Astrocyte of the cerebellum (primary cell): ENCODE measurements around the gene DHX30.

Experiments used
- DNase-seq: peaks from one replicate; pipeline ENCODE4 v3.0.0-alpha.2; 2011; ENCODE audit warnings: low read depth
- H3K4me3 ChIP-seq: 2 replicates; pipeline ENCODE4 v1.5.1; 2011; ENCODE audit warnings: mild to moderate bottlenecking, low read depth, low read length, moderate library complexity
- in situ Hi-C: cut with HindIII; loops from 2 replicates; pipeline ENCODE4 v1.10.0; 2017; ENCODE audit warnings: low sequenced_read_pairs
- TF ChIP-seq, protein P1 (sequence below): IDR thresholded peaks from 2 replicates; pipeline ENCODE4 v1.5.1; 2012; ENCODE audit warnings: low read length, low read depth, moderate library complexity, mild to moderate bottlenecking; ENCODE audit errors: missing control alignments

Gene DHX30

DNA sequence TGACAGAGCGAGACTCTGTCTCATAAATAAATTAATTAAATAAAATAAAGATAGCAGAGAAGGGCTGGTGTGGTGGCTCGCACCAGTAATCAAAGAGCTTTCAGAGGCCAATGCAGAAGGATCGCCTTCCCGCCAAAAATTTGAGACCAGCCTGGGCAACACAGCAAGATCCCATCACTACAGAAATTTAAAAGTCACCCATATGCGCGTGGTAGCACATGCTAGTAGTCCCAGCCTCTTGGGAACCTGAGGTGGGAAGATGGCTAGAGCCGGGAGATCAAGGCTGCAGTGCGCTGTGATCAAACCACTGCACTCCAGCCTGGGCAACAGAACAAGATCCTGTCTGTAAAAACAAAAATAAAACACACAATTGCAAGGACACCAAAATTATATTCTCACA is 30.9 kb upstream of the DHX30 start:
- in situ Hi-C loops = no loop called here
- TF ChIP-seq, protein P1, sequence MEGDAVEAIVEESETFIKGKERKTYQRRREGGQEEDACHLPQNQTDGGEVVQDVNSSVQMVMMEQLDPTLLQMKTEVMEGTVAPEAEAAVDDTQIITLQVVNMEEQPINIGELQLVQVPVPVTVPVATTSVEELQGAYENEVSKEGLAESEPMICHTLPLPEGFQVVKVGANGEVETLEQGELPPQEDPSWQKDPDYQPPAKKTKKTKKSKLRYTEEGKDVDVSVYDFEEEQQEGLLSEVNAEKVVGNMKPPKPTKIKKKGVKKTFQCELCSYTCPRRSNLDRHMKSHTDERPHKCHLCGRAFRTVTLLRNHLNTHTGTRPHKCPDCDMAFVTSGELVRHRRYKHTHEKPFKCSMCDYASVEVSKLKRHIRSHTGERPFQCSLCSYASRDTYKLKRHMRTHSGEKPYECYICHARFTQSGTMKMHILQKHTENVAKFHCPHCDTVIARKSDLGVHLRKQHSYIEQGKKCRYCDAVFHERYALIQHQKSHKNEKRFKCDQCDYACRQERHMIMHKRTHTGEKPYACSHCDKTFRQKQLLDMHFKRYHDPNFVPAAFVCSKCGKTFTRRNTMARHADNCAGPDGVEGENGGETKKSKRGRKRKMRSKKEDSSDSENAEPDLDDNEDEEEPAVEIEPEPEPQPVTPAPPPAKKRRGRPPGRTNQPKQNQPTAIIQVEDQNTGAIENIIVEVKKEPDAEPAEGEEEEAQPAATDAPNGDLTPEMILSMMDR = no peak
- DNase-seq = no peak

DNA sequence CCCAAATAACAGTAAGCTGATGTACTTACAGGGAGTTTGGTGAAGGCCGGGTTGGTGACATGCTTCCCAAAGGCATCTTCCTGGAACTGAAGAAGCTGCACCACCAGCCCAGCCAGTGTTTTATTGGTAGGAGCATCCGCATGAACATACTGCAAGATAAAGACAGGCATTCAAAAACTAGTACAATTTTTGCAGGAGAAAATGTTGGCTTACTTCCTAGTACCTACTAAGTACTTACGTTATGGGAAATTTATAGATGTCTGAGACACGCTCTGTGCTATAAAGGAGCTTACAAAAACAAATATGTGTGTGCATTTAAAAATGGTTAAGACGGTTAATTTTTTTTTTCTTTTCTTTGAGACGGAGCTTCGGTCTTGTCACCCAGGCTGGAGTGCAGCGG is 30.1 kb upstream of the DHX30 start:
- TF ChIP-seq, protein P1 = no peak
- no peak overlapping the region for H3K4me3 ChIP-seq
- DNase-seq = no peak
- in situ Hi-C loops = no loop called here

More for the DNA sequence above, 30.9 kb upstream of the DHX30 start:
- no peak overlapping the region for H3K4me3 ChIP-seq

DNA sequence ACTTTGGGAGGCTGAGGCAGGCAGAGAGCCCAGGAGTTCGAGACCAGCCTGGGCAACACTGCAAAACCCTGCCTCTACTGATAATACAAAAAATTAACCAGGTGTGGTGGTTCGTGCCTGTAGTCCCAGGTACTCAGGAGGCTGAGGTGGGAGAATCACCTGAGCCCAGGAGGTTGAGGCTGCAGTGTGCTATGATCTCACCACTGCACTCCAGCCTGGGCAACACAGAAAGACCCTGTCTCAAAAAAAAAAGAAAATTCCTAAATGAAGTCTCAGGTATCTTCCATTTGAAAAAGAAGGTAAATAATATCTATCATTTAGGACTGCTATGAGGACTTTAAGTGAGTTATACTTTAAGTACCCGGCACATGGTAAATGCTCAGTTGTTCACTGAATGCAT is 24.2 kb upstream of the DHX30 start:
- in situ Hi-C loops = no loop called here
- no peak overlapping the region for H3K4me3 ChIP-seq
- TF ChIP-seq, protein P1 = no peak
- DNase-seq = no peak

DNA sequence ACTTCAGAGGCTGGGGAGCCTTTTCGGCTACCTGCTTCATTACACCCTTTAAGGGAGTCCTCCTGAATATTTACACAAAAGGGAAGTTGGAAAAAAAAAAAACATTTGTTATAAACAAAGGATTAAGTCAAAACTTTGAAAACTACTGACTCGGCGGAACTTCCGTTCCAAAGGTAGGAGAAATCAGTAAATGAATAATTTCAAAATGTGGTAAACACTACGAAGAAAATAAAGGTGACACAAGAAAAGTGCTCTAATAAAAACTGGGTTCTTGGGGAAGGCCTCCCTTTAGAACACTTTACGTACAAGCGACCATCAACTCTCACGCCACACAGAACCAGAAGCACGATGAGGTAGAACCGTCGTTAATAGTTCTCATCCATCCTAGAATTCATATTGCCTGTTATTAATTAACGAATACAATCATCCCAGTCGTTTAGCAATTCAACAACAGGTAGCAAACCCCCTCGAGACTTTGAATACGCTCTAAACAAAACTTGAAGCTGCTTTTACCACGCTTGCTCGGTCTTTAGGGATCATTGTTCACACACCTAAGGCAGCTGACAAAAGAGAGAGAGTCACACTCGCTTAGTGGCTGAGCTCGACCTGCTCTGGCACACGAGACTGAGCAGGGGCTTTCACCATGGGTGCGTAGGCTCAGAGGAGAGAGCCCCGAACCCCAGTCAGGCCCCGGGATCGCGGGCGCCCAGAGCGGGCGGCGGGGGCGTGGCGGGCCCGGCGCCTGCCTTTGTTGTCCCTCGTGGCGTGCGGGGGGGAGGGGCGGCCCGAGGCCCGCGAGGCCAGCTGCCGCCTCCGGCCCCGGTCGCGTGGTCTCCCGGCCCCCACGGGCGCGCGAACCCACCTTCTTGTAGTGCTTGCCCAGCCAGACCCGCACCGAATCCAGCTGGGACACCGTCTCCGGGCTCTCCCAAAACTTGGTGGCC is 21.9 kb upstream of the DHX30 start:
- in situ Hi-C loops = no loop called here
- TF ChIP-seq, protein P1 = no peak
- H3K4me3 ChIP-seq = peak overlapping the region; percentile 59
- no peak for DNase-seq

DNA sequence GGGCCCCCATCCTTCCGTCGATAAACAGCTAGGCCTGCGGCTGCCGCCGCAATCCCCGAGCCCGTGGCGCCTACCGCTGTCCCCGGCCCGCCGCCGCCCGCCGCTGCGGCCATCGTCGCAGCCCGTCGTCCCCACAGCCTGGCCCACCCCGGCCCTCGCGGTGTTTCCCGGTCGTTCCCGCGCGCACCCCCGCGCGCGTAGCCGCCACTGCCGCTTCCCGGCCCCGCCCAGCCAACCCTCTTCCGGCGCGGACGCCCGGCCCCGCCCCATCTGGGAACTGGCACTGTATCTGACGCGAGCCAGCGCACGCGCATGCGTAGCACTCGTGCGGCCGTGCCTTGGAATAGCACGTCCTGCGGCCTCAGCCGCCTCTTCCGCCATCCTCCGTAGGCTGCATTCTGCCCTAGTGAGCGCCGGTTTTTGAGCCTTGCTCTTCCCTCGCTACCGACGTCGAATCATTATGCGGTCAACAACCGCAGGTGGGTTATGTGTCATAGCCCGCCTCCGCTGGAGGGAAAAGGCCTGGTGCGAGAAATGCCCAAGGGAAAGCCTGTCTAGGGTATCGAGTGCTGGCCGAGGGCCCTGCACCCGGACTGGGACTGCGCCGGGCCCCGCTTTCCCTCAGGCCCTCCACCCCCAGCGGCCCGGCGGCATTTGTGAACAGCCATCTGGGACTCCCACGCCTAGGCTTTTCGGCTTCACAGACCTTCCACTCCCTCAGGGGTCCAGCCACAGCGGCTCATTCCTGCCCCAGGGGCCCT is 21.1 kb upstream of the DHX30 start, which contains the start of gene SMARCC1:
SMARCC1 (minus strand) TSS at position 209 of the 761 bp plus-strand sequence; CDS start at position 113, 96 bp downstream.
- in situ Hi-C loops = no loop called here
- TF ChIP-seq, protein P1 = no peak
- DNase-seq = peak; percentile 95
- H3K4me3 ChIP-seq = peak within 1 kb of the TSS; percentile 59

DNA sequence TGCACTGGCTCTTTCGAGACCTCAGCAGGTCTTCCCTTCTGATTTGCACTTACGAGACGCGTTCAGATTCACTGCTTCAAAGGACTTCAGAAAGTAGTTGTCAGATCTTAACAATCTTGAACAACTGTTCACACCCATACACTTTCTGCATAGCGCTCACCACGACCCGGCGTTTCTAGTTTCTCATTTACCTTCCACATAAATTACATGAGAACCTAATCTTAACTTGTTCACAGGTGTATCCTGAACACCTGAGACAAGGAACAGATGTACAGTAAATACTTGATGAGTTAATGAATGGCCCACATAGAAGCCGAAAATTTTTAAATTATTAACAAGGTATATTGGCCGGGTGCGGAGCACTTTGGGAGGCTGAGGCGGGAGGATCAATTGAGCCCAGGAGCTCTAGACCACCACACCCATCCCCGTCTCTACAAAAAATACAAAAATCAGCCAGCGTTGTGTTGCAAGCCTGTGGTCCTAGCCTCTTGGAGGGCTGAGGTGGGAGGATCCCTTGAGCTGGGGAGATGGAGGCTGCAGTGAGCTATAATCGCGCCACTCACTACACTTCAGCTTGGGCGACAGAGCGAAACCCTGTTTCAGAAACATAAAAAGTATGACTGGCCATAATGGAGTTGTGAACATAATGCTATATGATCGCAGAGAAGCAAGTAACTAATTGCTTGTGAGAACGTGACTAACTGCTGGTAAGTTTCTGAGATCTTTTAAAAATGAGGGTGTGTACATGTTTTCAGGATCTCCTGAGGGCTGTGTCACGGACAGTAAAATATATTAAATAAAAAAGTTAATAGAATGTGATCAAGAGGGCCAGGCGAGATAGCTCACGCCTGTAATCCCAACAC is 20.3 kb upstream of the DHX30 start:
- in situ Hi-C loops = no loop called here
- H3K4me3 ChIP-seq = peak overlapping the region; percentile 59
- no peak for DNase-seq
- TF ChIP-seq, protein P1 = no peak
